Right cardiac atrium (tissue), 5 donors: ENCODE measurements around the gene CALHM4. TPM values are rescaled to one million over a fixed set of nuclear protein-coding genes. Genes with fewer than 3 reads are reported as not detected.
"Not testable (repeated sequence)": the region's sequence is repeated elsewhere in the genome, so short reads cannot be mapped to it uniquely, and the experiment has no call there.

Experiments used
- ATAC-seq, 2 donors: fragments of 200-7000 bp; cut with Tn5 transposase; one replicate each; pipeline versions ENCODE4 v1.8.0 to v1.9.1; 2020; ENCODE audit warnings: moderate library complexity in 2 of 2, mild to moderate bottlenecking in 1 of 2
- DNase-seq, 3 donors: peaks; one replicate each; pipeline ENCODE4 v3.0.0-alpha.2; 2020
- H3K27ac ChIP-seq: one replicate; pipeline ENCODE4 v1.5.1; 2013; ENCODE audit warnings: mild to moderate bottlenecking, low read length, control low read depth, moderate library complexity
- H3K27me3 ChIP-seq: one replicate; pipeline ENCODE4 v1.6.1; 2013; ENCODE audit not compliant: control insufficient read depth, insufficient read depth
- H3K4me1 ChIP-seq: one replicate; pipeline ENCODE4 v1.6.1; 2013; ENCODE audit warnings: low read length; ENCODE audit not compliant: control insufficient read depth, insufficient read depth
- H3K4me3 ChIP-seq: one replicate; pipeline ENCODE4 v1.5.1; 2013; ENCODE audit warnings: low read length, control low read depth
- H3K9me3 ChIP-seq: one replicate; pipeline ENCODE4 v1.6.1; 2013; ENCODE audit warnings: low read length; ENCODE audit not compliant: control insufficient read depth
- whole genome bisulfite sequencing: extraction: QIAGEN DNeasy Blood & Tissue Kit; methylation state at CpG from one replicate; pipeline ENCODE4 v1.1.7; 2013; 5-methylcytosine and 5-hydroxymethylcytosine counted together
- intact Hi-C, 4 donors: fragments of 100-400 bp; cut with DNase I; formaldehyde crosslinking; loops; one replicate each; pipeline versions ENCODE4 v1.11.0 to v1.14.0; 2022 to 2023
- polyA plus RNA-seq: library from polyadenylated mRNA; stranded (reverse); fragments of 200-250 nt; gene quantifications from one replicate; pipeline ENCODE4 v1.2.3, GENCODE V29; 2013
- total RNA-seq, 4 donors: library from RNA; stranded (reverse); fragmentation: NEBNext Ultra II Directional; extraction: Animal tissue kit (Norgen Biotek cat#: 25700); gene quantifications; one replicate each; pipeline ENCODE4 v1.2.1, GENCODE V29; 2021
- donor health status: healthy with polysubstance abuse.
- donor health status: DM: no; HTN: yes; CAD: no.
- donor health status: DM: no; HTN: no; CAD: no.
- donor health status: DM: no; HTN: yes; CAD: no; lungs with severe emphysema.
- donor health status: DM: yes; HTN: yes; CAD: no.

CALHM4 gene
- total and polyA plus RNA-seq, 5 donors: 0.20 to 0.26 TPM; not detected in 3

GRCh38 chr6:116577486-116577885 lies 23.9 kb downstream of the CALHM4 start:
- ATAC-seq (no peak), DNase-seq (no peak)
- intact Hi-C loops: no loop called here
- H3K27me3 ChIP-seq: no peaks in the 10 kb centered on the region
- peaks cover 3% of the 10 kb centered on the region for H3K4me1 ChIP-seq
- H3K27ac ChIP-seq: no peak overlapping the region
- no peak overlapping the region for H3K4me3 ChIP-seq
- WGBS: 74% methylated on average over 5 of the region's 5 CpGs
- H3K9me3 ChIP-seq: no peaks in the 10 kb centered on the region

DNA sequence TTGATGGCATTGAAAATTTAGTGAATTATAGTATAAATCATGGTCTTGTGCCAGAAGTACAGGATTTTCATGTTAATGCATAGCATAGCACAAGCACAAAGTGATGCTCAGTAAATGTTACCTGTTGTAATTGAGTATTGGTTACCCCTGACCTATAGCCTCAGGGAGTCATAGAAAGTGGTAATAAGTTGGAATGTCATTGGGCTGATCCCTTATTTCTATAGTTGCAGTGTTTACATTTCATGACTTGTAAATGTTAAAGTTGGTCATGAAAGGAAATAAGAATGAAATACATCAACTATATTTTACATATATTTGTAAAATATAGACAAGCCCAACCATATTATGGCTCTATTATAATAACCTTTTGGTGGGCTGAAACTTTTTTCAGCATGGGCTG lies 24.8 kb downstream of the CALHM4 start:
- Histone ChIP-seq H3K27ac (no peak overlapping the region), H3K27me3 (no peaks in the 10 kb centered on the region), H3K9me3 (no peaks in the 10 kb centered on the region), H3K4me3 (no peak overlapping the region), H3K4me1 (no peaks in the 10 kb centered on the region)
- DNase-seq (no peak), ATAC-seq (no peak)
- intact Hi-C loops: no loop called here

GRCh38 chr6:116579143-116579542 lies 25.6 kb downstream of the CALHM4 start:
- Histone ChIP-seq H3K4me1 (no peaks in the 10 kb centered on the region), H3K27ac (no peak overlapping the region), H3K27me3 (no peaks in the 10 kb centered on the region), H3K9me3 (no peaks in the 10 kb centered on the region), H3K4me3 (no peak overlapping the region)
- intact Hi-C loops: no loop called here
- DNase-seq: no peak
- ATAC-seq: no peak
- 90% methylated on average over 1 of the region's 1 CpG for WGBS

GRCh38 chr6:116580198-116580597 lies 26.6 kb downstream of the CALHM4 start:
- Histone ChIP-seq H3K27ac (no peak overlapping the region), H3K4me1 (no peaks in the 10 kb centered on the region), H3K9me3 (no peaks in the 10 kb centered on the region), H3K27me3 (no peaks in the 10 kb centered on the region), H3K4me3 (no peak overlapping the region)
- intact Hi-C loops: no loop called here
- WGBS: 78% methylated on average over 2 of the region's 2 CpGs
- ATAC-seq (no peak), DNase-seq (no peak)

GRCh38 chr6:116586276-116586675 lies 32.7 kb downstream of the CALHM4 start:
- intact Hi-C loops: no loop called here
- ATAC-seq: no peak
- no peaks in the 10 kb centered on the region for H3K4me1 ChIP-seq

GRCh38 chr6:116586738-116587137 lies 33.2 kb downstream of the CALHM4 start:
- H3K4me1 ChIP-seq: no peaks in the 10 kb centered on the region
- no peak for ATAC-seq
- intact Hi-C loops: no loop called here
- no peaks in the 10 kb centered on the region for H3K9me3 ChIP-seq
- no peaks in the 10 kb centered on the region for H3K27me3 ChIP-seq
- no peak for DNase-seq
- no peak overlapping the region for H3K27ac ChIP-seq
- no peak overlapping the region for H3K4me3 ChIP-seq
- 95% methylated on average over 2 of the region's 2 CpGs for WGBS

More at GRCh38 chr6:116586276-116586675, 32.7 kb downstream of the CALHM4 start:
- no peaks in the 10 kb centered on the region for H3K27me3 ChIP-seq
- H3K9me3 ChIP-seq: no peaks in the 10 kb centered on the region
- no peak for DNase-seq
- no peak overlapping the region for H3K27ac ChIP-seq
- no peak overlapping the region for H3K4me3 ChIP-seq

DNA sequence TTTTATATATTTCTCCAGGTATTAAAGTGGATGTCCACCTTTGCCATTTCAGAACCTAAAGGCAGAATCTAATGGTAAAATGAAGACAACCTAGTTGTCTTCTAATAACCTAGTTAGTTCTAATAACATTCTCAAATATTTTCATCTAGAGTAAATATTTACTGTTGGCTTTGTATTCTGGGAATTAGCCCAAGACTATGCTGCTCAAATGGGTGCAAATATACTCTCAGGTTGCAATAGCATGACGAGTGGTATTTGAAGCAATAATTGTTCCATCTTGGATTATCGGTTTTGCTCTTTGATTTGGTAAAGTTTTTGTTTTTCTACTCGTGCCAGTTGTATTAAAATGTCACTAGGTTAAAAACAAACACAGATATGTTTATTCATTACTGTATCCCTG lies 41.7 kb downstream of the CALHM4 start:
- Histone ChIP-seq H3K27ac (no peak overlapping the region), H3K4me1 (no peaks in the 10 kb centered on the region), H3K4me3 (no peak overlapping the region), H3K9me3 (no peaks in the 10 kb centered on the region), H3K27me3 (no peaks in the 10 kb centered on the region)
- ATAC-seq (no peak), DNase-seq (no peak)
- intact Hi-C loops: no loop called here
- 95% methylated on average over 3 of the region's 3 CpGs for WGBS

DNA sequence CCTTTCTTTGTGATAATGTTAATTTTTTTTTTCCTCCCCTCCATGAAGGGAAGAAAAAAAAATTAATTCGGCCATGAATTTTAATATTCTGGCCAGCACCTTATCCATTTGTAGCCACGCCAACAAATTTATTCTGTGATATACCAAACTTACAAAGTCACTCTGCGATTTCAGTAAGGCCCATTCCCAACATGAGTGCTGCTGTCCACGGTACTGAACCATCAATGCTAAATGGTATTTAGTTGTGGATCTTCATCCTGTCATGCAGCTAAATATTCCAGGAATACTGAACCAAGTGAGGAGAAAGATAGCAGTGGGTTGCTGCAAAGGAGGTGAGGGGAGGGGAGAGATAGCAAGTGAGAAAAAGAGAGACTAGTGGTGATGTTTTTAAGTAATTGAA lies 43.3 kb downstream of the CALHM4 start:
- Histone ChIP-seq H3K27me3 (no peaks in the 10 kb centered on the region), H3K4me3 (no peak overlapping the region), H3K27ac (no peak overlapping the region), H3K4me1 (no peaks in the 10 kb centered on the region), H3K9me3 (no peaks in the 10 kb centered on the region)
- WGBS: 71% methylated on average over 4 of the region's 4 CpGs
- no peak for DNase-seq
- intact Hi-C loops: no loop called here
- ATAC-seq: no peak

GRCh38 chr6:116603916-116604315 lies 50.4 kb downstream of the CALHM4 start:
- DNase-seq, H3K27ac ChIP-seq, H3K4me1 ChIP-seq, H3K4me3 ChIP-seq, intact Hi-C loops, H3K9me3 ChIP-seq, H3K27me3 ChIP-seq, ATAC-seq: not testable (repeated sequence)
- 92% methylated on average over 3 of the region's 3 CpGs for WGBS

GRCh38 chr6:116604868-116605267 lies 51.3 kb downstream of the CALHM4 start:
- H3K9me3 ChIP-seq, H3K27ac ChIP-seq, intact Hi-C loops, H3K4me3 ChIP-seq, DNase-seq, H3K27me3 ChIP-seq, H3K4me1 ChIP-seq, ATAC-seq: not testable (repeated sequence)
- 91% methylated on average over 3 of the region's 3 CpGs for WGBS

DNA sequence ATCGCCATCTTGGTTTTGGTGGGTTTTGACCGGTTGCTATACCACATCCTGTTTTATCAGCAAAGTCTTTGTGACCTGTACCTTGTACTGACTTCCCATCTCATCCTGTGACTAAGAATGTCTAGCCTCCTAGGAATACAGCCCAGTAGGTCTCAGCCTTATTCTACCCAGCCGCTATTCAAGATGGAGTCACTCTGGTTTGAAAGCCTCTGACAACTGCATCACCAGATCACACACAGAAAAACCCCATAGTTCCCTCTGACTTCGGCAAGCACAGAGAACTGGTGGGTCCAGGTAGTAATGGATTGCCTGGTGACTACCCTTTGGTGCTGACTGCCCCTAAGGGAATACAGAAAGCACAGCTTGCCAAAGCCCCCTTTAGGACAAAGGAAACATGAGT lies 52.4 kb downstream of the CALHM4 start:
- H3K27ac ChIP-seq: no peak overlapping the region
- intact Hi-C loops: no loop called here
- H3K4me1 ChIP-seq: no peaks in the 10 kb centered on the region
- WGBS: 98% methylated on average over 4 of the region's 4 CpGs
- DNase-seq (no peak), ATAC-seq (no peak)
- no peaks in the 10 kb centered on the region for H3K27me3 ChIP-seq
- no peaks in the 10 kb centered on the region for H3K9me3 ChIP-seq
- no peak overlapping the region for H3K4me3 ChIP-seq
